GM18870 (cell line): ENCODE data around the gene ANKRD13B.
"Not testable (repeated sequence)": the region's sequence is repeated elsewhere in the genome, so short reads cannot be mapped to it uniquely, and the experiment has no call there.

Experiments used
- ATAC-seq: cut with Tn5 transposase; IDR thresholded peaks from one replicate; pipeline ENCODE4 v1.9.1; 2021; ENCODE audit warnings: moderate library complexity; ENCODE audit not compliant: unreplicated experiment

The ANKRD13B gene

DNA sequence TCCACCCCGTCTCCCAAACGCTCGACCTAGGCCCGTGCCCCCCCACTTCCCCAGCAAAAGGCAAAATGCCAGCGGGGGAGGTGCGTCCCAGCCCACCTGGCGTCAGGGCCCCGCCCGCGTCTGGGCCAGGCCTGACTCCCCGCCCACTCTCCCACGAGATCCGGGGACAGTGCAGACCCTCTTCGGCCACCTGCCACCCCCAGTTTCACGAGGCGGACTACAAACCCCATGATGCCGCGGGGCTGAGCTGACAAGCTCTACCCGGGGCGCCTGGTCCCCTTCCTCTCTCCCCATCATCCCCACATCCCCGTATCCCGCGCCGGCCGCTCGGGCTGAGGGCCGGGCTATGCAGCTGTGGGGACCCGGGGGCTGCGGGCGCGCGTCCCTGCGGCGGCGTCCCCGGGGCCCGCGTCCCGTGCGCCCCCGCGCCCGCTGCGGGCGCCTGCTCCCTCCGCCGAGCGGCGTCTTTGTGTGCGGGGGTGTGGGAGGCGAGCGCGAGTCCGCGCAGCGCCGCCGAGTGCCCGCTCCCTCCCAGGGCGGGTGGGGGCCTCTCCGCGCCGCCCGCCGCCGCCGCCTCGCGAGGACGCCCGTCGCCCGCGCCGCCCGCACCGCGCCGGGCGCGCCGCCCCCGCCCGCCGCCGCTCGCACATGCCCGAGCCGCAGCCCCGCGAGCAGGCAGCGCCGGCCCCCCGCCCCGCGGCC is at the start of gene ANKRD13B:
Gene ANKRD13B, plus strand, starts transcription at position 283 of the 702 bp plus-strand sequence. CDS start 490 bp downstream, outside the sequence.
- ATAC-seq: no peak

DNA sequence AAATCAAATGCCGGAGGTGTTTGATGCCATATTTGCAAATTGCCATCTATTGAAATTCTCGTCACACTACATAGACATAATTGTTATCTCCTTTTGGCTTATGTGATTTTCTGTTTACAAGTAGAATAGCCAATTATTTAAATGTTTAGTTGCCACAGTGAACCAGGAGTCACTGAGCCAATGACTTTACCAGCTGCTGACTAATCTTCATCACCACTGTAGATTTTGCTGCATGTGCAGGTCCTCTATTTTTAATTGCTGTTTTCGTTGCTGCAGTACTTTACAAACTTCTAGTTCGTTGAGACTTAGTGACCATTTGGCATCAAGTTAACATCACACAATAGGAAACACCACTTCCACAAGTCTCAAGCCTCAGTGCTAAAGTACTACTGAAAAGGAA is 48.9 kb upstream of the ANKRD13B start:
- no peak for ATAC-seq

GRCh38 chr17:29546085-29546484 is 46.8 kb upstream of the ANKRD13B start:
- no peak for ATAC-seq

DNA sequence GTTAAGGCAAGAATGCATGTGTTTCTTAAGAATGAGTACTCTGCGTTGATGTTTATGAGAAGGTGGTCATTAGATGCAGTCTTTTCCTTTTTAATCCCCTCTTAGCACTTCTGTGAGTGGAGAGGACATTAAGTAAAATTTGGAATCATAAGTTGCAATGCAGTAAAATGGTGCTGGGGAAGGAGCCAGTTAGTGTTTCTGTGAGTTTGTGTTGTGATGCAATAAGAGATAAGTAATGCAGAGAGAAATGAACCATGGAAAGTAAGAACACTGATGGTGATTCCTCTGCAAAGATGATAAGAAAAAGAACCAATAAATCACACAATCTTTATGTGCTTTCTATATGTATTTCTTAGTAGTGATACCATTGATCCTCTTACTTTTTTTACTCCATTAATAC is 46.1 kb upstream of the ANKRD13B start:
- ATAC-seq: no peak

DNA sequence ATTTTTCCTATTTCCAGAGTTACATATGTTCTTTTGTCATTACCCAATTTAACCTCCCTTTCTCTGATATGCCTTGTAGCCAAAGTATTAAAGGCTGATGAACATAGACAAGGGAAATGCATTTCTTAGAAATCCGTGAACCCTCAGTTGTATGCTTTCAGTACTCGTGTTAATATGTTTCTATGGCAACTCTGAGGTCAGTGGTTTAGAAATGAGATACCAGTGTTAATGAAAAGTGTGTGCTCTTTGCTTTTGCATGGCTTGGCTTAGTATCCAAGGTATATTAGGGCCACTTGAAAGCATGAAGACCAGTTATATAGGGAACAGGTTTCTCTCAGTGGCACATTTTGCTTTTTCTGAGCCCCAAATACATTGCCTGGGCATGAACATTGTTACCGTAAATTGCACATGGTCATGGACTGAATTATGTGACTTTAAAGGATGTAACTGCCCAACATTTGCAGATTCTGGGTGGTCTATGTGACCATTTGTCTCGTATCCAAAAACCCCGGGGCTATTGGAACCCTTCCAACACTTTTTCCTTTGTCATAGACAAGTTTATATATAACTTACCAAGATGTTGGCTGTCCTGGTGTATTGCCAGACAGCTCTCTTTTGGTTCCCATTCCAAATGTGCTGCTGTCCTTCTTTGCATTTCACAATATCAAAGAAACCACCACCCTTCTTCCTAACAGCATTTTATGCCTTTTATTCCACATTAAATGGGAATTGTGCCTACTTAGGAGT is 43.6 kb upstream of the ANKRD13B start:
- ATAC-seq: no peak

- ATAC-seq: no peak
Observed at GRCh38 chr17:29555840-29556239, 37.1 kb upstream of the ANKRD13B start.

GRCh38 chr17:29557085-29557738 is 35.7 kb upstream of the ANKRD13B start:
- no peak for ATAC-seq

DNA sequence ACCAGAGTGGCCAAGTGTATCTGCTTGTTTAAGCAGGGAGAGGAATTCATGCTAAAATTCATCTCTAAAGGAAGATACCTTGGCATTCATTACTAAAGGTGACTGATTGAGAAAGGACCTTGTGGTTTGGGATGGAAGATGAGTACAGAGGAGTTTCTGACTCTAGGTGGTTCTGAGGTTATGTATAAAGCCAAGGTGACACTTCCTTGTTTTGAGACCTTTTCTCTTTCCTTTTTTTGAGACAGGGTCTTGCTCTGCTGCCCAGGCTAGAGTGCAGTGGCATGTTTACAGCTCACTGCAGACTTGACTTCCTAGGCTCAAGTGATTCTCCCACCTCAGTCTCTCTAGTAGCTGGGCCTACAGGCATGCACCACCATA is 35.2 kb upstream of the ANKRD13B start:
- no peak for ATAC-seq

GRCh38 chr17:29558139-29558538 is 34.8 kb upstream of the ANKRD13B start:
- ATAC-seq: not testable (repeated sequence)

DNA sequence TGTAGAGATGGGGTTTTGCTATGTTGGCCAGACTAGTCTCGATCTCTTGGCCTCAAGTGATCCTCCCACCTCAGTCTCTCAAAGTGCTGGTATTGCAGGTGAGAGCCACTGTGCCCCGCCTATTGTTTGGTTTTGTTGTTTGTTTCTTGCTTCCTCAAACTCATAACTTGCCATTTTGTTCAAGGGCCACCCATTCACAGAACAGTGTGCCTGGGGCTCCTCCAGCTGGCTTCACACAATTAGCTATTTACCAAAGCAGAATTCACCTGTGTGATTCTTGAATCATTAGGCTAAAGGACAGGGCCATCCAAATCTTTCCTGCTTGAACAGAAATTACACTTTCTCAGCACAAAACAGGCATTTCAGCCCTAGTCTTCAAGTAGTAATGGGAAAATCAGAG is 33.3 kb upstream of the ANKRD13B start:
- no peak for ATAC-seq

- ATAC-seq: no peak
Observed at GRCh38 chr17:29560316-29560715, 32.6 kb upstream of the ANKRD13B start.

DNA sequence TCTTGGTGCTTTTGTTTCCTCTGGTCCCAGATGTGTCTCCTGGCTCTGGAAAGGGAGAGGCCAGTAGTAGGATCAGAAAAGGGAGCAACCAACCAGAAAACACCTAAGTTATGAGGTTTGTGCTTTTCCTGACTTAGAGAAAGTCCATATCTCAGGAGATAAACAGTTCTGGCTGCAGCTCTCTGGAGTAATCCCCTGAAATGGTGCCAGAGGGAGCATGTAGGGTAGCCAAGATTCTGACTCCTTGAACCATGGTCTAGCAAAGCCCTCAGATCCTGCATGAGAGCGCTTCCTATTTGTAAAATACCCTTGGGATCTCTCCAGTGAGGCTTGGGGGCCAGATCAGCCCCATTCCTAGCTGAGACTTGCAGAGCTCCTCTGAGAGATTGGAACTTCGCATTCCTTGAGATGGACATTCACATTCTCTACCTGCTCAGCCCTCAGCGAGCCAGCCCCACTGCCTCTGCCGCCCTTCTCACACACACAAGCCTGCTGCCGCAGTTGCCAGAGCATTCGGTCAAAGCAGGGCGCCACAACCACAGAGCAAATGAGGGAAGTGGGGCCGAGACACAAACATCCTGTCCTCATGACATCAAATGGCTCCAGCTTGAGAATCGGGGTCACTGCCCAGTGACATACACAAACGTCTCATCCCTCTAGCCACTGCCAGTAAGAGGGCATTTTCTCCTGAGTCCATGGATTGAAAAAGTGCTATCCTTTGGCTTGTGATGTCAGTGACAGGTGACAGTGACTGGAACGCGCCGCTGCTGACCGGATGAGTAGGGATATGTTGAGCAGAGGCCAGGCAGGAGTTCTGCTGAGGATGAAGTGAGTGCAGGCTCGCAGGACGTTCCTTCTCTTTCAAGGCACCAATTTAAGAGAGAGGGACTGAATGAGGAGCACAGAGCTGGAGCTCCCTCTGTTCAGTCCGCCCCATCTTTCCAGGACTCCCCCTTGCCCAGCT is 31.1 kb upstream of the ANKRD13B start:
- no peak for ATAC-seq

- ATAC-seq: no peak
Observed at GRCh38 chr17:29562615-29563014, 30.3 kb upstream of the ANKRD13B start.

- ATAC-seq: no peak
Observed at GRCh38 chr17:29563816-29564215, 29.1 kb upstream of the ANKRD13B start.

DNA sequence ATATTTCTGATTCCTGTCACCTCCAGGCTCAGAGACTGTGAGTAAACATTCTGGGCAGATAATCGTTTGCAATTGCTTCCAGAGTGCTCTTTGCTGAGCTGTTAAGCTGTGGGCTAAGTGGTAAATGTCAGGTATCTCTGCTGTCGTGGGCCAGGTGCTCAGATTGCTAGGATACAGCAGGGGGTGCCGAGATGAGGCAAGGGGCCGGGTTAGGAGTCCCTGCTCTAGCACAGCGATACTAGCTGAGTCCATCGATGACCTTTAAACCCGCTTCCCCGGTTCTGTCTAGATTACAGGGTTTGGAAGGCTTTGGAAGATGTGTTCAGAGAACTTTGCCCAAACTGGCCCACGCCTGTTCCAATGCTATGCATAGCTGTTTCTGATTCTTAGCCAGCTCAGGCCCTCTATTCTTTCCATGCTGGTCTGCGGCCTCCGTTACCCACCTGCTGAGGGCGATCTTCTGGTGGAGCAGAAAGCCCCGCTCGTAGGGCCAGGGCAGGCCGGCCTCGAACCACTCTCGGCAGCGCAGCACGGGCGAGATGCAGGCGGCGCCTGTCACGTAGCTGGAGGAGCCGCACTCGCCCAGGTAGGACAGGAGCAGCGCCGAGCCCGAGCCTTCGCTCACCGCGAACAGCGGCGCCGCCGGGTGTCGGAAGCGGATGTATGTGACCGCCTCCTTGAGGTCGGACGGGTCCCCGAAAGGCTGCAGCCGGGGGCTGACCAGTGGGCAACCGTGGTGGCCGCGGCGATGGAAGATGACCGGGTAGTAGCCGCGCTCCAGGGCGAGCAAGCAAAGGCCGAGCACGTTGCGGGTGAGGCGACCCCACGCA is 27.1 kb upstream of the ANKRD13B start:
- no peak for ATAC-seq

GRCh38 chr17:29566473-29567303 is 26.2 kb upstream of the ANKRD13B start, which contains the start of gene ABHD15:
Gene ABHD15 (minus strand): TSS chr17:29567037. CDS start chr17:29566966, 71 bp downstream.
- no peak for ATAC-seq

DNA sequence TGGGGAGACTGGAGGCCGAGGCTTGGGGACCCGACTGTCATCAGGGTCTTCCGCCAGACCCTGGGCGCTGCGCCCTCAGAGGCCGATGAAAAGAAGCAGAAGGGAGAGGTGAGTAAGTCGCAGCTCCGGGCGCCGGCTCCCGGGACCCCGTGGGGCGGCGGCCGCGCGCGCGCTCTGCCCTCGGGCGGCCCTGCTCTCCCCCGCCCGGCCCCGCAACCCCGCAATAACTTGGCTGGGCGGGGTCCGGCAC is 25.7 kb upstream of the ANKRD13B start:
- ATAC-seq: no peak

DNA sequence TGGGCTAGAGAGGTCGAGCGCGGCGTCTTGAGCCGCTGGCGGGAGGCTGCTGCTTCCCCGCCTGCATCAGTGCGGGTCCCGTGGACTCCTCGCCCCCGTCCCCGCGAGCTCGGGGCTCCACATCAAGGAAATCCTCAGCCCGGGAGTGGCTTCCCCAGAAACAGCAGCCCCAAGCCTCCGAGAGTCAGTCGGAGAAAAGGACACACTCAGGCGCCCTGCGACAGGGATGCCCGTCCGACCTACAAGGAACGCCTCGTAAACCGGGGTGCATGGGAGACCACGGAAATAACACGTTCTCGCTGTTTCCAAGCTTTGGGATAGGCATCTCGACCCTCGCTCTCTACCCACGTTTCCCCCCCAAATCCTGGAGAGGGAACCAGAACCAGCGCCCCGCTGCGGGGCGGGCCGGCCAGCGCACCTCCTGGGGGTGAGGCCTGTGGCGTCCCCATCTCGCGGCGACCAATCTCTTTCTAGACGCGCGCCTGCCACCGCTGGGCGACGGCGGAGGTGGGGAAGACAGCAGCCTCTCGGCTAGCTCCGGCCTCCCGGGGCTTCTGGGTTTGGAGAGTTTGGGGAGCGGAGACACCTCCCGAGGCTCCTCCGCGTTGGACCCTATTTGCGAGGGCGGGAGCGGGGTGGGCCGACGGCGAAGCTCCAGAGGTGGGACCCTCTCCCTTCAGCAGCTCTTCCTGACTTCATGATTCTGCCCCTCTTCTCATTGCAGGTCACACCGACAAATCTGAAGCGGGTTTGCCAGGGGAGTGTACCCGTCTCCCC is 25.2 kb upstream of the ANKRD13B start:
- ATAC-seq: no peak
